GM12891 (cell line): Measurements from ENCODE around the gene RHBG.
A peak's percentile ranks its signal among the peaks of the same experiment; 100 is the strongest.
"Not testable (repeated sequence)": the region's sequence is repeated elsewhere in the genome, so short reads cannot be mapped to it uniquely, and the experiment has no call there.

Experiments
- DNase-seq: peaks from one replicate; pipeline ENCODE4 v3.0.0; 2011; ENCODE audit warnings: low spot score; ENCODE audit not compliant: insufficient read length
- FAIRE-seq: peaks from 2 replicates; lab custom pipeline; 2011; peaks lifted over from hg19 to GRCh38; lab: Jason Lieb, UNC
- PAX5 ChIP-seq: IDR thresholded peaks from 2 replicates; pipeline ENCODE4 v1.6.1; 2011; ENCODE audit warnings: low read length, moderate library complexity, mild to moderate bottlenecking; ENCODE audit not compliant: insufficient read depth, severe bottlenecking
- POLR2A ChIP-seq: IDR thresholded peaks from 2 replicates; pipeline ENCODE4 v1.6.1; 2011; ENCODE audit warnings: low read depth, low read length, control low read depth
- POLR2AphosphoS5 ChIP-seq: IDR thresholded peaks from 2 replicates; pipeline ENCODE4 v1.6.1; 2011; ENCODE audit warnings: low read depth, low read length, control low read depth
- POU2F2 ChIP-seq: IDR thresholded peaks from 2 replicates; pipeline ENCODE4 v1.6.1; 2011; ENCODE audit warnings: low read depth, mild to moderate bottlenecking, control low read depth, low read length, moderate library complexity
- SPI1 ChIP-seq: IDR thresholded peaks from 2 replicates; pipeline ENCODE4 v1.6.1; 2011; ENCODE audit warnings: low read depth, low read length, control low read depth
- TAF1 ChIP-seq: IDR thresholded peaks from 2 replicates; pipeline ENCODE4 v1.6.1; 2011; ENCODE audit warnings: low read depth, low read length, control low read depth

Gene RHBG

GRCh38 chr1:156344409-156344808 is 24.6 kb upstream of the RHBG start:
- TF ChIP-seq POU2F2, result no peak
- TF ChIP-seq PAX5, result no peak
- no peak for TF ChIP-seq POLR2AphosphoS5
- TF ChIP-seq TAF1, result no peak
- no peak for TF ChIP-seq POLR2A
- TF ChIP-seq SPI1, result no peak
- no peak for FAIRE-seq
- DNase-seq, result no peak

- DNase-seq, FAIRE-seq: not testable (repeated sequence)
These were observed 23.0 kb upstream of the RHBG start for GRCh38 chr1:156346035-156346434.

GRCh38 chr1:156346636-156347035 is 22.4 kb upstream of the RHBG start:
- FAIRE-seq, result no peak
- DNase-seq, result no peak
- TF ChIP-seq POU2F2 (no peak), SPI1 (no peak), TAF1 (no peak), POLR2A (no peak), POLR2AphosphoS5 (no peak), PAX5 (no peak)

GRCh38 chr1:156347331-156347730 is 21.7 kb upstream of the RHBG start:
- no peak for FAIRE-seq
- no peak for DNase-seq
- TF ChIP-seq POLR2A (no peak), POU2F2 (no peak), POLR2AphosphoS5 (no peak), TAF1 (no peak)

- not testable (repeated sequence) for DNase-seq, FAIRE-seq
These were observed 16.5 kb upstream of the RHBG start for GRCh38 chr1:156352481-156352880.

- no peak for DNase-seq
- TF ChIP-seq SPI1 (no peak), TAF1 (no peak), PAX5 (no peak), POU2F2 (no peak), POLR2A (no peak), POLR2AphosphoS5 (no peak)
- no peak for FAIRE-seq
These were observed 12.6 kb upstream of the RHBG start for GRCh38 chr1:156356262-156356874.

GRCh38 chr1:156356875-156357534 is 12.0 kb upstream of the RHBG start:
- DNase-seq (peak; percentile 84), FAIRE-seq (peak; percentile 73)
- no peak for TF ChIP-seq POU2F2
- no peak for TF ChIP-seq POLR2A
- no peak for TF ChIP-seq SPI1
- TF ChIP-seq PAX5, result no peak
- TF ChIP-seq POLR2AphosphoS5, result no peak
- no peak for TF ChIP-seq TAF1

- DNase-seq (no peak), FAIRE-seq (no peak)
- no peak for TF ChIP-seq POLR2A
- TF ChIP-seq PAX5, result no peak
- no peak for TF ChIP-seq SPI1
- TF ChIP-seq TAF1, result no peak
- no peak for TF ChIP-seq POU2F2
- no peak for TF ChIP-seq POLR2AphosphoS5
These were observed 11.0 kb upstream of the RHBG start for GRCh38 chr1:156357977-156358376.

GRCh38 chr1:156358641-156359040 is 10.4 kb upstream of the RHBG start:
- DNase-seq, result no peak
- FAIRE-seq, result no peak
- no peak for TF ChIP-seq TAF1
- TF ChIP-seq POLR2A, result no peak
- no peak for TF ChIP-seq POU2F2
- no peak for TF ChIP-seq PAX5
- no peak for TF ChIP-seq POLR2AphosphoS5
- no peak for TF ChIP-seq SPI1

- no peak for DNase-seq
- no peak for FAIRE-seq
- TF ChIP-seq POLR2A (no peak), POLR2AphosphoS5 (no peak), TAF1 (no peak), PAX5 (no peak), SPI1 (no peak), POU2F2 (no peak)
These were observed 9.8 kb upstream of the RHBG start for GRCh38 chr1:156359249-156359648.
